Left ventricle myocardium inferior (tissue), 1 donor: ENCODE measurements around the gene NAA80. TPM values are rescaled to one million over a fixed set of nuclear protein-coding genes. Genes with fewer than 3 reads are reported as not detected.

Experiments used
- DNase-seq: peaks from one replicate; pipeline ENCODE4 v3.0.0-alpha.2; 2020
- H3K27ac ChIP-seq: fragments of 200-600 bp; replicated peaks from 2 replicates; pipeline ENCODE4 v1.8.0; 2021
- H3K27me3 ChIP-seq: fragments of 200-600 bp; 2 replicates; pipeline ENCODE4 v1.8.0; 2021; ENCODE audit warnings: low read depth
- H3K36me3 ChIP-seq: fragments of 200-600 bp; 2 replicates; pipeline ENCODE4 v1.8.0; 2021
- H3K4me1 ChIP-seq: fragments of 200-600 bp; 2 replicates; pipeline ENCODE4 v1.8.0; 2021
- H3K4me3 ChIP-seq: fragments of 200-600 bp; 2 replicates; pipeline ENCODE4 v1.8.0; 2021; ENCODE audit warnings: mild to moderate bottlenecking, moderate library complexity
- H3K9me3 ChIP-seq: fragments of 200-600 bp; replicated peaks from 2 replicates; pipeline ENCODE4 v1.8.0; 2021
- CTCF ChIP-seq: fragments of 200-600 bp; IDR thresholded peaks from 2 replicates; pipeline ENCODE4 v1.8.0; 2021; ENCODE audit warnings: antibody characterized with exemption, mild to moderate bottlenecking, borderline replicate concordance
- intact Hi-C: fragments of 100-400 bp; cut with micrococcal nuclease; formaldehyde crosslinking; loops from one replicate; pipeline ENCODE4 v1.11.0; 2022
- total RNA-seq: library from RNA; stranded (reverse); fragmentation: NEBNext Ultra II Directional; extraction: Animal tissue kit (Norgen Biotek cat#: 25700); gene quantifications from one replicate; pipeline ENCODE4 v1.2.1, GENCODE V29; 2021
- donor health status: DM: no; HTN: yes; CAD: no; lungs with severe emphysema.

The NAA80 gene
- total RNA-seq, 1 donor from 2014 or later: 5.3 TPM

- Histone ChIP-seq H3K9me3 (no peaks in the 10 kb centered on the region), H3K4me3 (no peak overlapping the region), H3K36me3 (no peaks in the 10 kb centered on the region), H3K27me3 (peaks cover 31% of the 10 kb centered on the region), H3K4me1 (peaks cover 56% of the 10 kb centered on the region), H3K27ac (peak overlapping the region; percentile 89)
- DNase-seq: no peak
- intact Hi-C loops: loop anchor here (10.0 kb wide), 1 partner anchor 84 kb away; the partner anchor contains the start of gene GNAT1
- no peak for TF ChIP-seq CTCF
Measured at GRCh38 chr3:50278123-50278879, 20.9 kb downstream of the NAA80 start.

- Histone ChIP-seq H3K4me1 (peaks cover 65% of the 10 kb centered on the region), H3K36me3 (no peaks in the 10 kb centered on the region), H3K27ac (no peak overlapping the region), H3K4me3 (no peak overlapping the region), H3K9me3 (no peaks in the 10 kb centered on the region), H3K27me3 (peaks cover 31% of the 10 kb centered on the region)
- intact Hi-C loops: loop anchor here (10.0 kb wide), 1 partner anchor 82 kb away; the partner anchor contains the start of gene GNAT1
- no peak for DNase-seq
- TF ChIP-seq CTCF: no peak
Measured at GRCh38 chr3:50276762-50277101, 22.5 kb downstream of the NAA80 start.

GRCh38 chr3:50275996-50276761 lies 23.0 kb downstream of the NAA80 start:
- no peak overlapping the region for H3K27ac ChIP-seq
- no peaks in the 10 kb centered on the region for H3K9me3 ChIP-seq
- TF ChIP-seq CTCF: no peak
- H3K36me3 ChIP-seq: no peaks in the 10 kb centered on the region
- no peak overlapping the region for H3K4me3 ChIP-seq
- DNase-seq: no peak
- H3K4me1 ChIP-seq: peaks cover 65% of the 10 kb centered on the region
- intact Hi-C loops: loop anchor here (10.0 kb wide), 1 partner anchor 81 kb away; the partner anchor contains the start of gene GNAT1
- H3K27me3 ChIP-seq: peaks cover 31% of the 10 kb centered on the region

- intact Hi-C loops: loop anchor here (10.0 kb wide), 1 partner anchor 81 kb away; the partner anchor contains the start of gene GNAT1
- Histone ChIP-seq H3K27me3 (peaks cover 31% of the 10 kb centered on the region), H3K4me3 (no peak overlapping the region), H3K36me3 (no peaks in the 10 kb centered on the region), H3K4me1 (peaks cover 59% of the 10 kb centered on the region), H3K9me3 (no peaks in the 10 kb centered on the region), H3K27ac (no peak overlapping the region)
- no peak for DNase-seq
- TF ChIP-seq CTCF: no peak
Measured at GRCh38 chr3:50275141-50275995, 23.8 kb downstream of the NAA80 start.
